Smooth muscle cell (in vitro differentiated cells): ENCODE measurements around the gene FBLN2. TPM values are rescaled to one million over a fixed set of nuclear protein-coding genes. Genes with fewer than 3 reads are reported as not detected.

Experiments used
- DNase-seq: peaks from one replicate; lab custom pipeline; 2025; ENCODE audit not compliant: unreplicated experiment; lab: John Stamatoyannopoulos, UW
- H2AFZ ChIP-seq: fragments of 200-600 bp; sonication (generic); 2 replicates; pipeline ENCODE4 v1.6.0; 2016; ENCODE audit warnings: antibody characterized with exemption, low read depth, mild to moderate bottlenecking
- H3F3A ChIP-seq: fragments of 200-600 bp; sonication (generic); 2 replicates; pipeline ENCODE4 v1.6.0; 2017; ENCODE audit warnings: antibody characterized with exemption, low read depth
- H3K27ac ChIP-seq: fragments of 200-600 bp; sonication (generic); 2 replicates; pipeline ENCODE4 v1.5.1; 2016; ENCODE audit warnings: low read depth, mild to moderate bottlenecking
- H3K27me3 ChIP-seq: fragments of 200-600 bp; sonication (generic); 2 replicates; pipeline ENCODE4 v1.6.1; 2016; ENCODE audit warnings: low read depth, mild to moderate bottlenecking
- H3K36me3 ChIP-seq: fragments of 200-600 bp; sonication (generic); 2 replicates; pipeline ENCODE4 v1.5.1; 2016; ENCODE audit warnings: low read depth
- H3K4me1 ChIP-seq: fragments of 200-600 bp; sonication (generic); 2 replicates; pipeline ENCODE4 v1.5.1; 2016; ENCODE audit warnings: low read depth
- H3K4me2 ChIP-seq: fragments of 200-600 bp; sonication (generic); 2 replicates; pipeline ENCODE4 v1.6.0; 2016; ENCODE audit warnings: mild to moderate bottlenecking
- H3K4me3 ChIP-seq: fragments of 200-600 bp; sonication (generic); 2 replicates; pipeline ENCODE4 v1.5.1; 2016; ENCODE audit warnings: mild to moderate bottlenecking
- H3K79me2 ChIP-seq: fragments of 200-600 bp; sonication (generic); 2 replicates; pipeline ENCODE4 v1.6.0; 2016; ENCODE audit warnings: low read depth, mild to moderate bottlenecking
- H3K9ac ChIP-seq: fragments of 200-600 bp; sonication (generic); 2 replicates; pipeline ENCODE4 v1.6.0; 2016; ENCODE audit warnings: low read depth
- H3K9me3 ChIP-seq: fragments of 200-600 bp; sonication (generic); replicated peaks from 2 replicates; pipeline ENCODE4 v1.5.1; 2016; ENCODE audit warnings: low read depth
- H4K20me1 ChIP-seq: fragments of 200-600 bp; sonication (generic); 2 replicates; pipeline ENCODE4 v1.6.0; 2016; ENCODE audit warnings: low read depth
- WGBS: methylation state at CpG from one replicate; pipeline ENCODE4 v1.1.7; 2016; ENCODE audit warnings: low lambda C conversion rate; 5-methylcytosine and 5-hydroxymethylcytosine counted together
- polyA plus RNA-seq: library from polyadenylated mRNA; unstranded; fragments of >200 nt; fragmentation: Nextera tagmentation; extraction: Ambion mirVana; gene quantifications from 2 replicates; pipeline ENCODE4 v1.2.1, GENCODE V29; 2016
- total RNA-seq: library from RNA; depleted of rRNA; stranded (reverse); fragments of >200 nt; gene quantifications from 2 replicates; pipeline ENCODE4 v1.2.3, GENCODE V29; 2014
- TF ChIP-seq, protein P1 (sequence below): fragments of 200-600 bp; sonication (generic); IDR thresholded peaks from 2 replicates; pipeline ENCODE4 v1.5.1; 2017; ENCODE audit warnings: borderline replicate concordance, mild to moderate bottlenecking, antibody characterized with exemption; ENCODE audit not compliant: insufficient read depth, poor library complexity, severe bottlenecking

Gene FBLN2
- total and polyA plus RNA-seq, 2 experiments from 2014 or later, result 159 to 390 TPM

DNA sequence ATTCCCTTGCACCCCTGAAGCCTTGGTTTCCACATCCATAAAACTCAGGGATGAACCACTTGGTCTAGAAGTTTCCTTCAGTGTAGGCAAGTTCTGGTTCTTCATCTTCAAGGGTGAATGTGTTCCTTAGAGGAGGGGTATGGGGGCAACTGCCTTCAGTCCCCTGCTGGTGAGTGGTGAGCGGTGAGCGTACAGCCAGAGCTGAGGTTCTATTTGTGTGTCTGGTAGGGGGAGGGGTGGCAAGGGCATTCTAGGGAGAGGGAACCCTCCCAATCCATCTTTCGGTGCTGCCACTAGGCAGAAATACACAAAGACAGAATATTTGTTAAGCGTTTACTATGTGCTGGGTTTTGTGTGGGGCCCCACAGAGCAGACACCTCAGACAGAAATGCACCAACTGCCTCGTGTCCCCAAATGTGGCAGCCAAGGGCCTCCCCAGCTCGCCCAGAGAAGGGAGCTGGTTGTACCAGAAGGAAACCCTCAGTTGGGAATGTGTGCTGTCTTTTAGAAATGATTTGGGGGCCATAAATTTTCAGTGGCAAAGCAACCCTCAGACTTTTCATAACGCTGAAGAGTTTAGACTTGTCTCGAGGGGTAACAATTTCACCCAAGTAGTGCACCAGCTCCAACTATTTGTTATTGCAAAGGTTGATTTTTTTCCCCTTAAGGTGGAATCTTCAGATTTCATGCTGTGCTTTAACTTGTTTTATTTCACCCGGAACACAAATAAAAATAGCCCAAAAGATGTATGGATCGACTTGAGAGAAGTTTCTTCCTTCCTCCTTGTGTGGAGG is 137.6 kb downstream of the FBLN2 start:
- 90% methylated on average over 10 of the region's 10 CpGs for WGBS
- no peaks in the 10 kb centered on the region for H3K79me2 ChIP-seq
- no peaks in the 10 kb centered on the region for H3K9me3 ChIP-seq
- no peak overlapping the region for H3K9ac ChIP-seq
- no peak overlapping the region for H3K27ac ChIP-seq
- no peak overlapping the region for H2AFZ ChIP-seq
- TF ChIP-seq, protein P1, sequence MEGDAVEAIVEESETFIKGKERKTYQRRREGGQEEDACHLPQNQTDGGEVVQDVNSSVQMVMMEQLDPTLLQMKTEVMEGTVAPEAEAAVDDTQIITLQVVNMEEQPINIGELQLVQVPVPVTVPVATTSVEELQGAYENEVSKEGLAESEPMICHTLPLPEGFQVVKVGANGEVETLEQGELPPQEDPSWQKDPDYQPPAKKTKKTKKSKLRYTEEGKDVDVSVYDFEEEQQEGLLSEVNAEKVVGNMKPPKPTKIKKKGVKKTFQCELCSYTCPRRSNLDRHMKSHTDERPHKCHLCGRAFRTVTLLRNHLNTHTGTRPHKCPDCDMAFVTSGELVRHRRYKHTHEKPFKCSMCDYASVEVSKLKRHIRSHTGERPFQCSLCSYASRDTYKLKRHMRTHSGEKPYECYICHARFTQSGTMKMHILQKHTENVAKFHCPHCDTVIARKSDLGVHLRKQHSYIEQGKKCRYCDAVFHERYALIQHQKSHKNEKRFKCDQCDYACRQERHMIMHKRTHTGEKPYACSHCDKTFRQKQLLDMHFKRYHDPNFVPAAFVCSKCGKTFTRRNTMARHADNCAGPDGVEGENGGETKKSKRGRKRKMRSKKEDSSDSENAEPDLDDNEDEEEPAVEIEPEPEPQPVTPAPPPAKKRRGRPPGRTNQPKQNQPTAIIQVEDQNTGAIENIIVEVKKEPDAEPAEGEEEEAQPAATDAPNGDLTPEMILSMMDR, result no peak
- no peak overlapping the region for H3K4me2 ChIP-seq
- peaks cover 6% of the 10 kb centered on the region for H3K27me3 ChIP-seq
- H3K4me1 ChIP-seq, result peaks cover 13% of the 10 kb centered on the region
- no peak overlapping the region for H3K4me3 ChIP-seq
- no peak for DNase-seq
- H4K20me1 ChIP-seq, result no peaks in the 10 kb centered on the region
- H3K36me3 ChIP-seq, result no peaks in the 10 kb centered on the region
- no peaks in the 10 kb centered on the region for H3F3A ChIP-seq

DNA sequence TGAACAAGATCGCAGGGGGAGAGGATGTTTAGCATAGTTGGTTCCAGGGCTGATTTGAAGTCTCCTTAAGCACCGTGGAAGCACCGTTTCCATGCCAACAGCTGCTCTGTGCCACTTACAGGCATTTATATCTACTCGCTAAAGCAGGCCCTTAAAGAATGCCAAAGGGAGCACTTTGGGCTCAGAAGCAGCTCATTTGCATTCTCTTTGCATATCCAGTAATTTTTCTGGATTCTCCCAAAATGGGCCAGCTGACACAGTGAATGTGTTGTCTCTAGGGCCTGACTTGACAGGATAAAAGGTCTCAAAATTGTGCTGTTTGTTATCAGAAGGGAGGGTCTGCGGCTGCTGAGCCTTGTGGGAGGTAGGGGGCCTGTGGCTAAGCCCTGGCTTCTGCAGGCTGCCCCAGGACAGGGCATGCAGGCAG is 138.6 kb downstream of the FBLN2 start:
- 37% methylated on average over 5 of the region's 5 CpGs for WGBS
- Histone ChIP-seq H3K4me2 (no peak overlapping the region), H3K79me2 (no peaks in the 10 kb centered on the region), H3K36me3 (no peaks in the 10 kb centered on the region), H3K27me3 (peaks cover 6% of the 10 kb centered on the region), H3F3A (no peaks in the 10 kb centered on the region), H3K27ac (no peak overlapping the region), H2AFZ (no peak overlapping the region), H3K4me3 (no peak overlapping the region), H3K4me1 (peaks cover 13% of the 10 kb centered on the region), H3K9me3 (no peaks in the 10 kb centered on the region), H4K20me1 (no peaks in the 10 kb centered on the region), H3K9ac (no peak overlapping the region)
- no peak for DNase-seq
- TF ChIP-seq, protein P1, result no peak

Other genes starting within 250 kb of the FBLN2 start
- 0.58 and 1.5 TPM in 2 replicates for gene NUP210, start 128.8 kb upstream of the FBLN2 start, total RNA-seq
- gene NUP210, start 128.8 kb upstream of the FBLN2 start, polyA plus RNA-seq, result 0.22 and 0.35 TPM in 2 replicates
- 7.5 and 9.6 TPM in 2 replicates for gene HDAC11, start 68.8 kb upstream of the FBLN2 start, total RNA-seq
- 14.8 and 20.2 TPM in 2 replicates for gene HDAC11, start 68.8 kb upstream of the FBLN2 start, polyA plus RNA-seq